Astrocyte (in vitro differentiated cells and primary cell): ENCODE measurements around the gene MFAP3. TPM values are rescaled to one million over a fixed set of nuclear protein-coding genes. Genes with fewer than 3 reads are reported as not detected.

Source experiments
- DNase-seq: peaks from one replicate; pipeline ENCODE4 v3.0.0-alpha.2; 2010; ENCODE audit warnings: low read depth
- FAIRE-seq: peaks from 2 replicates; lab custom pipeline; 2011; peaks lifted over from hg19 to GRCh38; lab: Jason Lieb, UNC
- H2AFZ ChIP-seq: 2 replicates; pipeline ENCODE4 v1.6.0; 2012; ENCODE audit warnings: low read depth, low read length, inconsistent platforms
- H3K27ac ChIP-seq: 2 replicates; pipeline ENCODE4 v1.5.1; 2011; ENCODE audit warnings: low read depth, low read length, inconsistent platforms
- H3K27me3 ChIP-seq: 2 replicates; pipeline ENCODE4 v1.6.0; 2011; ENCODE audit warnings: low read length, inconsistent platforms; ENCODE audit not compliant: insufficient read depth
- H3K36me3 ChIP-seq: 2 replicates; pipeline ENCODE4 v1.5.1; 2011; ENCODE audit warnings: low read length, inconsistent platforms; ENCODE audit not compliant: insufficient read depth
- H3K4me1 ChIP-seq: 2 replicates; pipeline ENCODE4 v1.5.1; 2011; ENCODE audit warnings: low read length, inconsistent platforms; ENCODE audit not compliant: insufficient read depth
- H3K4me2 ChIP-seq: 2 replicates; pipeline ENCODE4 v1.6.0; 2012; ENCODE audit warnings: low read length, inconsistent platforms
- H3K4me3 ChIP-seq: 2 replicates; pipeline ENCODE4 v1.5.1; 2011; ENCODE audit warnings: low read depth, mild to moderate bottlenecking, low read length, inconsistent platforms; ENCODE audit not compliant: insufficient read depth
- H3K79me2 ChIP-seq: 2 replicates; pipeline ENCODE4 v1.6.0; 2012; ENCODE audit warnings: mild to moderate bottlenecking, low read length, inconsistent platforms; ENCODE audit not compliant: insufficient read depth
- H3K9ac ChIP-seq: 2 replicates; pipeline ENCODE4 v1.6.0; 2012; ENCODE audit warnings: mild to moderate bottlenecking, low read length, inconsistent platforms
- H3K9me3 ChIP-seq: 2 replicates; pipeline ENCODE4 v1.5.1; 2012; ENCODE audit warnings: low read depth, mild to moderate bottlenecking, low read length, inconsistent platforms; ENCODE audit not compliant: insufficient read depth
- H4K20me1 ChIP-seq: 2 replicates; pipeline ENCODE4 v1.6.0; 2012; ENCODE audit warnings: low read length, inconsistent platforms; ENCODE audit not compliant: insufficient read depth
- H3K27ac Mint-ChIP-seq: one replicate; pipeline ENCODE4 v1.8.0; 2021; ENCODE audit warnings: mild to moderate bottlenecking, mixed read lengths; ENCODE audit not compliant: unreplicated experiment
- H3K27me3 Mint-ChIP-seq: one replicate; pipeline ENCODE4 v1.8.0; 2021; ENCODE audit warnings: low read depth, mixed read lengths; ENCODE audit not compliant: unreplicated experiment
- H3K36me3 Mint-ChIP-seq: one replicate; pipeline ENCODE4 v1.8.0; 2021; ENCODE audit warnings: low read depth, mixed read lengths; ENCODE audit not compliant: unreplicated experiment
- H3K4me1 Mint-ChIP-seq: one replicate; pipeline ENCODE4 v1.8.0; 2021; ENCODE audit warnings: low read depth, mixed read lengths; ENCODE audit not compliant: unreplicated experiment
- H3K4me3 Mint-ChIP-seq: one replicate; pipeline ENCODE4 v1.8.0; 2021; ENCODE audit warnings: mild to moderate bottlenecking, moderate library complexity, mixed read lengths; ENCODE audit not compliant: unreplicated experiment
- H3K9me3 Mint-ChIP-seq: one replicate; pipeline ENCODE4 v1.8.0; 2021; ENCODE audit warnings: mild to moderate bottlenecking, mixed read lengths; ENCODE audit not compliant: unreplicated experiment
- CTCF ChIP-seq: IDR thresholded peaks from 2 replicates; pipeline ENCODE4 v1.5.1; 2011; ENCODE audit warnings: low read depth, mild to moderate bottlenecking, inconsistent platforms, low read length, moderate library complexity; ENCODE audit not compliant: insufficient read depth
- EZH2 ChIP-seq: IDR thresholded peaks from 2 replicates; pipeline ENCODE4 v1.6.1; 2012; ENCODE audit warnings: mild to moderate bottlenecking, low read length, inconsistent platforms; ENCODE audit not compliant: insufficient read depth
- total RNA-seq: library from RNA; stranded (reverse); gene quantifications from 2 replicates; pipeline ENCODE4 v1.2.1, GENCODE V29; 2021

The MFAP3 gene
- total RNA-seq, 1 donor from 2014 or later: 45.8 TPM

- no peak for TF ChIP-seq CTCF
- no peak for TF ChIP-seq EZH2
- FAIRE-seq: no peak
- Mint-ChIP-seq H3K4me3 (peak overlapping the region; percentile 98), H3K9me3 (no peaks in the 10 kb centered on the region), H3K4me1 (peaks cover 2% of the 10 kb centered on the region), H3K36me3 (no peaks in the 10 kb centered on the region), H3K27ac (peak overlapping the region; percentile 93), H3K27me3 (no peaks in the 10 kb centered on the region)
- Histone ChIP-seq H3K4me1 (peaks cover 7% of the 10 kb centered on the region), H3K4me3 (peak overlapping the region; percentile 97), H3K27me3 (no peaks in the 10 kb centered on the region), H3K27ac (peak overlapping the region; percentile 84), H3K4me2 (peak overlapping the region; percentile 97), H3K79me2 (peaks cover 56% of the 10 kb centered on the region), H3K9me3 (no peaks in the 10 kb centered on the region), H3K9ac (peak overlapping the region; percentile 91), H4K20me1 (peaks cover 3% of the 10 kb centered on the region), H2AFZ (peak overlapping the region; percentile 90), H3K36me3 (no peaks in the 10 kb centered on the region)
- DNase-seq: no peak
These were observed 483 bp upstream of the MFAP3 start for GRCh38 chr5:154038261-154038706.

- TF ChIP-seq EZH2: no peak
- Histone ChIP-seq H3K4me3 (peak overlapping the region; percentile 97), H4K20me1 (peaks cover 10% of the 10 kb centered on the region), H3K27ac (peak overlapping the region; percentile 84), H3K4me2 (peak overlapping the region; percentile 97), H3K79me2 (peaks cover 64% of the 10 kb centered on the region), H2AFZ (peak overlapping the region; percentile 90), H3K9ac (peak overlapping the region; percentile 91), H3K4me1 (peaks cover 7% of the 10 kb centered on the region), H3K27me3 (no peaks in the 10 kb centered on the region), H3K9me3 (no peaks in the 10 kb centered on the region), H3K36me3 (no peaks in the 10 kb centered on the region)
- peak overlapping the region; percentile 93 for H3K27ac Mint-ChIP-seq
- peaks cover 2% of the 10 kb centered on the region for H3K4me1 Mint-ChIP-seq
- FAIRE-seq (no peak), DNase-seq (no peak)
- no peaks in the 10 kb centered on the region for H3K27me3 Mint-ChIP-seq
- H3K9me3 Mint-ChIP-seq: no peaks in the 10 kb centered on the region
- peak overlapping the region; percentile 98 for H3K4me3 Mint-ChIP-seq
- no peaks in the 10 kb centered on the region for H3K36me3 Mint-ChIP-seq
These were observed 677 bp downstream of the MFAP3 start for GRCh38 chr5:154039458-154039829.

- Histone ChIP-seq H3K9me3 (no peaks in the 10 kb centered on the region), H3K27ac (no peak overlapping the region), H3K36me3 (no peaks in the 10 kb centered on the region), H3K4me1 (peaks cover 7% of the 10 kb centered on the region), H3K9ac (no peak overlapping the region), H3K4me3 (no peak overlapping the region), H3K79me2 (peaks cover 81% of the 10 kb centered on the region), H3K4me2 (no peak overlapping the region), H2AFZ (no peak overlapping the region), H3K27me3 (no peaks in the 10 kb centered on the region), H4K20me1 (peaks cover 37% of the 10 kb centered on the region)
- no peaks in the 10 kb centered on the region for H3K9me3 Mint-ChIP-seq
- no peak overlapping the region for H3K4me3 Mint-ChIP-seq
- FAIRE-seq: no peak
- no peaks in the 10 kb centered on the region for H3K27me3 Mint-ChIP-seq
- TF ChIP-seq CTCF (no peak), EZH2 (no peak)
- H3K4me1 Mint-ChIP-seq: peaks cover 2% of the 10 kb centered on the region
- H3K36me3 Mint-ChIP-seq: no peaks in the 10 kb centered on the region
- no peak for DNase-seq
- H3K27ac Mint-ChIP-seq: no peak overlapping the region
These were observed 4.0 kb downstream of the MFAP3 start for GRCh38 chr5:154042766-154043165.
